Measurements from ENCODE around the gene GTF2A2. TPM values are rescaled to one million over a fixed set of nuclear protein-coding genes. Genes with fewer than 3 reads are reported as not detected.
A peak's percentile ranks its signal among the peaks of the same experiment; 100 is the strongest.

Gene GTF2A2
- polyA plus RNA-seq, 1 of the 3 experiments (the other 2 are of a cell fraction), result 77.4 TPM

DNA sequence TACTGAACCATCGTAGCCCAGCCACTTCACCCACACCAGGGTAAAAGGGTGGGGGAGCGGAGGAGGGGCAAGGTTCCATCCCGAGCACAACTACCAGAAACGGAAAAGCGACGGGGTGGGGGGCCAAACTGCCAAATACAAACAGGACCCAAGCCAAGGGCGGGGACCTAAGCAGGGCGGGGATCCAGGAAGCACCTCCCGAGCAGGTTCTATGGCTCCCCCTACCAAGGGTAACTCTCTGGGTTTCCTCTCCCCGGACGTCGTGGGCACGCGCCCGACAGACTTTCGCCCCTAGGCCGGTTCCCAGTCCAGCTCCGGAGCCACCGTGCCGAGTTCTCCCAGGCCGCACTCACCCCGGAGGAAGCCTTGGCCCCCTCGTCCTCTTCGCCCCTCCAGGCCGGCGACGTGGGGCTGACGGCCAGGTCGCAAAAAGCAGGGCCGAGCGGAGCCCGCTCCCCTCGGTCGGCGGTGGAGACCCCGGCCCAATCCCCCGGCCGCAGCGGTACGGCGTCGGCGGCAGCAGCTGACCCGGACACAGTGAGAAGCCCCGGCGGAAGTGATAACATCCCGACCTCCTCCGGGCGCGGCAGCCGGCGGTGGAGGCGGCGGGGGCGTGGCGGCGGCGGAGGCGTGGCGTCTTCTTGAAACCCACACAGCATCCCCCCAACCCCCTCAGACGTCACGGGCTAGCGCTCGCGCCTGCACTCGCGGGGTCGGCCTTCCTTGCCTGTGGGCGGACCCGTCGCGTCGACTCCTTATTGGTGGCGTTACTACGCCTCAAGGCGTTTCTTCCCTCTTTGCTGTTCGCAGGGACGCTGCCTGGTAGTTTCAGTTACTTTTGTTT lies 31.7 kb upstream of the GTF2A2 start, which contains the start of gene BNIP2:
BNIP2 (minus strand) TSS at position 539 of the 844 bp plus-strand sequence. CDS start 6,863 bp downstream, outside the sequence.
- Histone ChIP-seq H3K27ac (ENCODE audit: low read depth in 2 of 2, low read length in 1 of 2) (peak within 1 kb of the TSS; percentile 92 to 93), H3K4me2 (peak within 1 kb of the TSS; percentile 77), H4K20me1 (ENCODE audit: insufficient read depth) (peaks cover 41% of the 10 kb centered on the region), H3K9me3 (no peaks in the 10 kb centered on the region), H3K36me3 (replicated peaks in 1 of 2; ENCODE audit: control insufficient read depth in 1 of 2, insufficient read depth in 2 of 2, low read length in 1 of 2) (peaks cover 5 to 20% of the 10 kb centered on the region in 2 experiments), H3K4me3 (ENCODE audit: low read depth in 2 of 2, low read length in 1 of 2) (peak within 1 kb of the TSS; percentile 81 to 86), H3K9me2 (no peaks in the 10 kb centered on the region), H3K9ac (peak within 1 kb of the TSS; percentile 99), H3K79me2 (ENCODE audit: insufficient read depth) (peaks cover 51% of the 10 kb centered on the region), H3F3A (replicated peaks; ENCODE audit: insufficient read depth) (peaks cover 20% of the 10 kb centered on the region), H2AFZ (ENCODE audit: low read depth) (peak within 1 kb of the TSS; percentile 81), H3K4me1 (ENCODE audit: control insufficient read depth in 1 of 2, insufficient read depth in 2 of 2, low read depth in 1 of 2, low read length in 1 of 2) (peaks cover 16 to 22% of the 10 kb centered on the region in 2 experiments; a peak in 3 of 4 replicates), H3K27me3 (ENCODE audit: insufficient read depth) (no peaks in the 10 kb centered on the region)
- TF ChIP-seq POLR2AphosphoS5 (IDR thresholded peaks at IDR 0.05; ENCODE audit: low read depth, low read length) (peak; percentile 84), SMC3 (IDR thresholded peaks at IDR 0.05; ENCODE audit: low read depth, low read length) (no peak), NRF1 (IDR thresholded peaks at IDR 0.05; ENCODE audit: low read depth, low read length) (peak; percentile 41; the same call in 1 of the 2 replicates), NFIC (IDR thresholded peaks at IDR 0.05; ENCODE audit: borderline replicate concordance) (0 out of 2 replicates have a peak, but pooled peaks have one; percentile 2), ELF1 (IDR thresholded peaks at IDR 0.05) (peak; percentile 26; the same call in 1 of the 2 replicates), CHD2 (IDR thresholded peaks at IDR 0.05; ENCODE audit: low read length, partially characterized antibody) (peak; percentile 93), TAF1 (IDR thresholded peaks at IDR 0.05; ENCODE audit: borderline replicate concordance, low read depth, low read length) (peak; percentile 56), MXI1 (IDR thresholded peaks at IDR 0.05; ENCODE audit: low read depth, low read length) (peak; percentile 74), RFX5 (IDR thresholded peaks at IDR 0.05; ENCODE audit: low read length) (peak; percentile 42; the same call in 1 of the 2 replicates), GABPA (IDR thresholded peaks at IDR 0.05; ENCODE audit: low read depth) (peak; percentile 96), YY1 (IDR thresholded peaks at IDR 0.05; ENCODE audit: low read depth) (0 out of 2 replicates have a peak, but pooled peaks have one; percentile 42), RCOR1 (IDR thresholded peaks at IDR 0.05; ENCODE audit: low read length) (no peak), JUND (IDR thresholded peaks at IDR 0.05) (no peak), EP300 (IDR thresholded peaks at IDR 0.05; ENCODE audit: borderline replicate concordance in 1 of 2, low read depth in 1 of 2, low read length in 1 of 2) (0 out of 4 replicates have a peak, but pooled peaks of 1 of the 2 experiments have one; percentile 26)
- TF ChIP-seq, protein P1, sequence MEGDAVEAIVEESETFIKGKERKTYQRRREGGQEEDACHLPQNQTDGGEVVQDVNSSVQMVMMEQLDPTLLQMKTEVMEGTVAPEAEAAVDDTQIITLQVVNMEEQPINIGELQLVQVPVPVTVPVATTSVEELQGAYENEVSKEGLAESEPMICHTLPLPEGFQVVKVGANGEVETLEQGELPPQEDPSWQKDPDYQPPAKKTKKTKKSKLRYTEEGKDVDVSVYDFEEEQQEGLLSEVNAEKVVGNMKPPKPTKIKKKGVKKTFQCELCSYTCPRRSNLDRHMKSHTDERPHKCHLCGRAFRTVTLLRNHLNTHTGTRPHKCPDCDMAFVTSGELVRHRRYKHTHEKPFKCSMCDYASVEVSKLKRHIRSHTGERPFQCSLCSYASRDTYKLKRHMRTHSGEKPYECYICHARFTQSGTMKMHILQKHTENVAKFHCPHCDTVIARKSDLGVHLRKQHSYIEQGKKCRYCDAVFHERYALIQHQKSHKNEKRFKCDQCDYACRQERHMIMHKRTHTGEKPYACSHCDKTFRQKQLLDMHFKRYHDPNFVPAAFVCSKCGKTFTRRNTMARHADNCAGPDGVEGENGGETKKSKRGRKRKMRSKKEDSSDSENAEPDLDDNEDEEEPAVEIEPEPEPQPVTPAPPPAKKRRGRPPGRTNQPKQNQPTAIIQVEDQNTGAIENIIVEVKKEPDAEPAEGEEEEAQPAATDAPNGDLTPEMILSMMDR (IDR thresholded peaks at IDR 0.05), result 0 out of 2 replicates have a peak, but pooled peaks have one; percentile 6
- TF ChIP-seq, protein P2, sequence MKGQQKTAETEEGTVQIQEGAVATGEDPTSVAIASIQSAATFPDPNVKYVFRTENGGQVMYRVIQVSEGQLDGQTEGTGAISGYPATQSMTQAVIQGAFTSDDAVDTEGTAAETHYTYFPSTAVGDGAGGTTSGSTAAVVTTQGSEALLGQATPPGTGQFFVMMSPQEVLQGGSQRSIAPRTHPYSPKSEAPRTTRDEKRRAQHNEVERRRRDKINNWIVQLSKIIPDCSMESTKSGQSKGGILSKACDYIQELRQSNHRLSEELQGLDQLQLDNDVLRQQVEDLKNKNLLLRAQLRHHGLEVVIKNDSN (IDR thresholded peaks at IDR 0.05; ENCODE audit: borderline replicate concordance, low read depth), result 0 out of 2 replicates have a peak, but pooled peaks have one; percentile 38
- TF ChIP-seq, protein P3, sequence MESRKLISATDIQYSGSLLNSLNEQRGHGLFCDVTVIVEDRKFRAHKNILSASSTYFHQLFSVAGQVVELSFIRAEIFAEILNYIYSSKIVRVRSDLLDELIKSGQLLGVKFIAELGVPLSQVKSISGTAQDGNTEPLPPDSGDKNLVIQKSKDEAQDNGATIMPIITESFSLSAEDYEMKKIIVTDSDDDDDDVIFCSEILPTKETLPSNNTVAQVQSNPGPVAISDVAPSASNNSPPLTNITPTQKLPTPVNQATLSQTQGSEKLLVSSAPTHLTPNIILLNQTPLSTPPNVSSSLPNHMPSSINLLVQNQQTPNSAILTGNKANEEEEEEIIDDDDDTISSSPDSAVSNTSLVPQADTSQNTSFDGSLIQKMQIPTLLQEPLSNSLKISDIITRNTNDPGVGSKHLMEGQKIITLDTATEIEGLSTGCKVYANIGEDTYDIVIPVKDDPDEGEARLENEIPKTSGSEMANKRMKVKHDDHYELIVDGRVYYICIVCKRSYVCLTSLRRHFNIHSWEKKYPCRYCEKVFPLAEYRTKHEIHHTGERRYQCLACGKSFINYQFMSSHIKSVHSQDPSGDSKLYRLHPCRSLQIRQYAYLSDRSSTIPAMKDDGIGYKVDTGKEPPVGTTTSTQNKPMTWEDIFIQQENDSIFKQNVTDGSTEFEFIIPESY (IDR thresholded peaks at IDR 0.05; ENCODE audit: borderline replicate concordance, low read depth), result peak; percentile 47; the same call in 1 of the 2 replicates
- TF ChIP-seq, protein P4, sequence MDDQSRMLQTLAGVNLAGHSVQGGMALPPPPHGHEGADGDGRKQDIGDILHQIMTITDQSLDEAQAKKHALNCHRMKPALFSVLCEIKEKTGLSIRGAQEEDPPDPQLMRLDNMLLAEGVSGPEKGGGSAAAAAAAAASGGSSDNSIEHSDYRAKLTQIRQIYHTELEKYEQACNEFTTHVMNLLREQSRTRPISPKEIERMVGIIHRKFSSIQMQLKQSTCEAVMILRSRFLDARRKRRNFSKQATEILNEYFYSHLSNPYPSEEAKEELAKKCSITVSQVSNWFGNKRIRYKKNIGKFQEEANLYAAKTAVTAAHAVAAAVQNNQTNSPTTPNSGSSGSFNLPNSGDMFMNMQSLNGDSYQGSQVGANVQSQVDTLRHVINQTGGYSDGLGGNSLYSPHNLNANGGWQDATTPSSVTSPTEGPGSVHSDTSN (IDR thresholded peaks at IDR 0.05), result no peak; the same call in 1 of the 2 replicates
- WGBS (ENCODE audit: low lambda C conversion rate), result 2% methylated on average over 18 of the region's 78 CpGs
- CTCF ChIA-PET, result interaction anchor here (0.8 to 3.5 kb wide), 7 partner anchors 8 to 670 kb away, joined by 3 to 19 read pairs (median 3); no protein-coding TSS in a partner anchor
- peak; percentile 96 for DNase-seq
- POLR2A ChIA-PET, result interaction anchor here (0.7 to 1.0 kb wide), 2 partner anchors 32 to 445 kb away, joined by 3 to 5 read pairs; partner anchors contain the start of gene GTF2A2

All from SK-N-SH (cell line).